NT2/D1 (cell line): ENCODE results near the gene TRPC4.

Experiments used
- DNase-seq: peaks from one replicate; pipeline ENCODE4 v3.0.0-alpha.2; 2011; ENCODE audit warnings: low read depth, low spot score
- H3K27me3 ChIP-seq: 2 replicates; pipeline ENCODE4 v1.6.0; 2011; ENCODE audit warnings: mild to moderate bottlenecking; ENCODE audit not compliant: insufficient read length, insufficient read depth
- H3K36me3 ChIP-seq: 2 replicates; pipeline ENCODE4 v1.6.1; 2011; ENCODE audit warnings: mild to moderate bottlenecking, low read length, mixed read lengths; ENCODE audit not compliant: insufficient read depth, insufficient read length
- H3K4me1 ChIP-seq: 2 replicates; pipeline ENCODE4 v1.5.1; 2011; ENCODE audit not compliant: insufficient read depth, insufficient read length
- H3K4me3 ChIP-seq: 2 replicates; pipeline ENCODE4 v1.5.1; 2011; ENCODE audit warnings: low read depth; ENCODE audit not compliant: insufficient read length
- H3K9ac ChIP-seq: 2 replicates; pipeline ENCODE4 v1.6.0; 2011; ENCODE audit warnings: low read depth; ENCODE audit not compliant: insufficient read length
- H3K9me3 ChIP-seq: 2 replicates; pipeline ENCODE4 v1.5.1; 2011; ENCODE audit warnings: mild to moderate bottlenecking, low read length; ENCODE audit not compliant: insufficient read depth
- SUZ12 ChIP-seq: IDR thresholded peaks from 2 replicates; pipeline ENCODE4 v1.6.1; 2011; ENCODE audit not compliant: insufficient read length, insufficient read depth; ENCODE audit errors: extremely low read depth
- YY1 ChIP-seq: IDR thresholded peaks from 2 replicates; pipeline ENCODE4 v1.6.1; 2011; ENCODE audit not compliant: insufficient read length, insufficient read depth
- ZNF274 ChIP-seq: IDR thresholded peaks from 2 replicates; pipeline ENCODE4 v1.6.1; 2011; ENCODE audit warnings: mild to moderate bottlenecking, low read depth, low read length

The TRPC4 gene

GRCh38 chr13:37788346-37788745 lies 81.2 kb downstream of the TRPC4 start:
- H3K4me3 ChIP-seq: no peak overlapping the region
- H3K36me3 ChIP-seq: no peaks in the 10 kb centered on the region
- H3K4me1 ChIP-seq: no peaks in the 10 kb centered on the region
- no peak for DNase-seq
- H3K27me3 ChIP-seq: no peaks in the 10 kb centered on the region
- TF ChIP-seq YY1 (no peak), SUZ12 (no peak), ZNF274 (no peak)
- H3K9ac ChIP-seq: no peak overlapping the region
- H3K9me3 ChIP-seq: no peaks in the 10 kb centered on the region

GRCh38 chr13:37777676-37778075 lies 91.9 kb downstream of the TRPC4 start:
- Histone ChIP-seq H3K4me1 (no peaks in the 10 kb centered on the region), H3K27me3 (no peaks in the 10 kb centered on the region)

GRCh38 chr13:37775871-37776270 lies 93.7 kb downstream of the TRPC4 start:
- no peak for TF ChIP-seq ZNF274
- no peak for TF ChIP-seq SUZ12
- TF ChIP-seq YY1: no peak
- H3K27me3 ChIP-seq: no peaks in the 10 kb centered on the region
- H3K4me3 ChIP-seq: no peak overlapping the region
- no peaks in the 10 kb centered on the region for H3K36me3 ChIP-seq
- H3K9me3 ChIP-seq: no peaks in the 10 kb centered on the region
- no peaks in the 10 kb centered on the region for H3K4me1 ChIP-seq
- DNase-seq: no peak
- no peak overlapping the region for H3K9ac ChIP-seq

More at GRCh38 chr13:37777676-37778075, 91.9 kb downstream of the TRPC4 start:
- TF ChIP-seq SUZ12 (no peak), YY1 (no peak), ZNF274 (no peak)
- no peaks in the 10 kb centered on the region for H3K36me3 ChIP-seq
- H3K9me3 ChIP-seq: no peaks in the 10 kb centered on the region
- H3K9ac ChIP-seq: no peak overlapping the region
- no peak overlapping the region for H3K4me3 ChIP-seq
- no peak for DNase-seq

- Histone ChIP-seq H3K27me3 (no peaks in the 10 kb centered on the region), H3K9ac (no peak overlapping the region), H3K4me1 (no peaks in the 10 kb centered on the region), H3K9me3 (no peaks in the 10 kb centered on the region), H3K36me3 (no peaks in the 10 kb centered on the region), H3K4me3 (no peak overlapping the region)
- no peak for TF ChIP-seq SUZ12
- TF ChIP-seq YY1: no peak
- no peak for TF ChIP-seq ZNF274
- no peak for DNase-seq
Measured at GRCh38 chr13:37772644-37773043, 96.9 kb downstream of the TRPC4 start.

GRCh38 chr13:37769545-37769944 lies 100.0 kb downstream of the TRPC4 start:
- Histone ChIP-seq H3K27me3 (no peaks in the 10 kb centered on the region), H3K4me3 (no peak overlapping the region), H3K36me3 (no peaks in the 10 kb centered on the region), H3K4me1 (no peaks in the 10 kb centered on the region), H3K9me3 (no peaks in the 10 kb centered on the region), H3K9ac (no peak overlapping the region)
- no peak for TF ChIP-seq SUZ12
- TF ChIP-seq ZNF274: no peak
- no peak for TF ChIP-seq YY1
- DNase-seq: no peak

- TF ChIP-seq SUZ12 (no peak), ZNF274 (no peak), YY1 (no peak)
- DNase-seq: no peak
- no peaks in the 10 kb centered on the region for H3K36me3 ChIP-seq
- H3K9ac ChIP-seq: no peak overlapping the region
- H3K4me3 ChIP-seq: no peak overlapping the region
- H3K4me1 ChIP-seq: no peaks in the 10 kb centered on the region
- no peaks in the 10 kb centered on the region for H3K27me3 ChIP-seq
- H3K9me3 ChIP-seq: no peaks in the 10 kb centered on the region
Measured at GRCh38 chr13:37769078-37769477, 100.5 kb downstream of the TRPC4 start.

- no peak overlapping the region for H3K9ac ChIP-seq
- H3K4me1 ChIP-seq: no peaks in the 10 kb centered on the region
- no peak overlapping the region for H3K4me3 ChIP-seq
- H3K36me3 ChIP-seq: no peaks in the 10 kb centered on the region
- no peaks in the 10 kb centered on the region for H3K9me3 ChIP-seq
- TF ChIP-seq SUZ12 (no peak), ZNF274 (no peak), YY1 (no peak)
- no peak for DNase-seq
- no peaks in the 10 kb centered on the region for H3K27me3 ChIP-seq
Measured at GRCh38 chr13:37766502-37766901, 103.1 kb downstream of the TRPC4 start.
